Subcutaneous adipose tissue (tissue), 4 donors: ENCODE measurements around the gene JAKMIP3. TPM values are rescaled to one million over a fixed set of nuclear protein-coding genes. Genes with fewer than 3 reads are reported as not detected.

ENCODE experiments used
- total RNA-seq, 4 donors: library from RNA; depleted of rRNA; stranded (reverse); fragments of >200 nt; gene quantifications; one replicate each; pipeline ENCODE4 v1.1.0, GENCODE V29; 2016
- TF ChIP-seq, protein P1 (sequence below): fragments of 450-650 bp; IDR thresholded peaks from one replicate; pipeline ENCODE4 v1.5.1; 2016; ENCODE audit warnings: low read depth, mild to moderate bottlenecking, control low read depth, antibody characterized with exemption, moderate library complexity

The JAKMIP3 gene
- total RNA-seq, 4 donors from 2014 or later = 0.16 to 0.75 (median 0.31) TPM

DNA sequence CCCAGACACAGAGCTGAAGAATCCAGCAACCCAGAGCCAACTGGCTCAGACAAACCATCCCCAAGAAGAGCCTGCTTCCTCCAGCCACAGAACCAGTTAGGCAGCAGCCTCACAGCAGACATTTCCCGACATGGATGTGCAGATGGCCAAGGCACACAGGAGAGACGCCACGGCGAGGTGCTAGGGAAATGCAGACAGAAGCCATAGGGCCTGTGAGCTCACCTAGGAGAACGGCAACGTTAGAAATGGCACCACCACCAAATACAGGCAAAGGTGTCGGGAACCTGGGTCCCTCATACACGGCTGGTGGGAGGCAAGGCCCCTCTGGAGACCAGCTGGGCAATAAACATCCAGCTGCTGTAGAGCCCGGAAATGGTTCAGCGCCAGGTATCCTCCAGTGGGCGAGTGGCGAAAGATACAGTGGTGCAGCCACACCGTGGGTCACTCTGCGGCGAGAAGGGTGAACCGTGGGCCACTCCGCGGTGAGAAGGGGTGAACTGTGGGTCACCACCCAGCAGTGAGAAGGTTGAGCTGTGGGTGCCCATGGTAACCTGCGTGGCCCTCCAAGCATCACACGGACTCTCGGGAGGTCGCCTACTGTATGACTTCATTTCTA lies 31.2 kb downstream of the JAKMIP3 start:
- TF ChIP-seq, protein P1, sequence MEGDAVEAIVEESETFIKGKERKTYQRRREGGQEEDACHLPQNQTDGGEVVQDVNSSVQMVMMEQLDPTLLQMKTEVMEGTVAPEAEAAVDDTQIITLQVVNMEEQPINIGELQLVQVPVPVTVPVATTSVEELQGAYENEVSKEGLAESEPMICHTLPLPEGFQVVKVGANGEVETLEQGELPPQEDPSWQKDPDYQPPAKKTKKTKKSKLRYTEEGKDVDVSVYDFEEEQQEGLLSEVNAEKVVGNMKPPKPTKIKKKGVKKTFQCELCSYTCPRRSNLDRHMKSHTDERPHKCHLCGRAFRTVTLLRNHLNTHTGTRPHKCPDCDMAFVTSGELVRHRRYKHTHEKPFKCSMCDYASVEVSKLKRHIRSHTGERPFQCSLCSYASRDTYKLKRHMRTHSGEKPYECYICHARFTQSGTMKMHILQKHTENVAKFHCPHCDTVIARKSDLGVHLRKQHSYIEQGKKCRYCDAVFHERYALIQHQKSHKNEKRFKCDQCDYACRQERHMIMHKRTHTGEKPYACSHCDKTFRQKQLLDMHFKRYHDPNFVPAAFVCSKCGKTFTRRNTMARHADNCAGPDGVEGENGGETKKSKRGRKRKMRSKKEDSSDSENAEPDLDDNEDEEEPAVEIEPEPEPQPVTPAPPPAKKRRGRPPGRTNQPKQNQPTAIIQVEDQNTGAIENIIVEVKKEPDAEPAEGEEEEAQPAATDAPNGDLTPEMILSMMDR = no peak

DNA sequence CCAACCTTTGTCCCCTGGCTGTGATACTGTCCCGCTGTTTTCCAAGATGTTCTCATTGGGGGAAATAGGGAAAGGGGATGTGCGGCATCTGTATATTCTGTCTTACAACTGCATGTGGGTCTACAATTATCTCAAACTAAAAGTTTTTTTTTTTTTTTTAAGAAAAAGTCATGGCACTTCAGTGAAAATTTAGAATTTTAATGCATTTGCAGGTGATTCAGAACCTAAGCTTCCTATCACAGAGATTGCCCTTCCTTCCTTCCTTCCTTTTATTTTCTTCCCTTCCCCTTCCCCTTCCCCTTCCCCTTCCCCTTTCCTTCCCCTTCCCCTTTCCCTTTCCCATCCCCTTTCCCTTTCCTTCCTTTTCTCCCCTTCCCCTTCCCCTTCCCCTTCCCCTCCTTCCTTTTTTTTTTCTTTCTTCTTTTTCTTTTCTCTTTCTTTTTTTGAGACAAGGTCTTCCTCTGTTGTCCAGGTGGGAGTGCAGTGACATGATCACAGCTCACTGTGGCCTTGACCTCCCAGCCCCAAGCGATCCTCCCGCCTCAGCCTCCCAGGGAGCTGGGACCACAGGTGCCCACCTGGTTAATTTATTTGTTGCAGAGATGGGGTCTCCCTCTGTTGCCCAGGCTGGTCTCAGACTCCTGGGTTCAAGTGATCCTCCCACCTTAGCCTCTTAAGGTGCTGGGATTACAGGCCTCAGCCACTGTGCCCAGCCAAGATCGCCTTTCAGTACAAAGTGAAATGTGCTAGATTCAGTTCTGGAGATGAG lies 32.0 kb downstream of the JAKMIP3 start:
- TF ChIP-seq, protein P1 = no peak

DNA sequence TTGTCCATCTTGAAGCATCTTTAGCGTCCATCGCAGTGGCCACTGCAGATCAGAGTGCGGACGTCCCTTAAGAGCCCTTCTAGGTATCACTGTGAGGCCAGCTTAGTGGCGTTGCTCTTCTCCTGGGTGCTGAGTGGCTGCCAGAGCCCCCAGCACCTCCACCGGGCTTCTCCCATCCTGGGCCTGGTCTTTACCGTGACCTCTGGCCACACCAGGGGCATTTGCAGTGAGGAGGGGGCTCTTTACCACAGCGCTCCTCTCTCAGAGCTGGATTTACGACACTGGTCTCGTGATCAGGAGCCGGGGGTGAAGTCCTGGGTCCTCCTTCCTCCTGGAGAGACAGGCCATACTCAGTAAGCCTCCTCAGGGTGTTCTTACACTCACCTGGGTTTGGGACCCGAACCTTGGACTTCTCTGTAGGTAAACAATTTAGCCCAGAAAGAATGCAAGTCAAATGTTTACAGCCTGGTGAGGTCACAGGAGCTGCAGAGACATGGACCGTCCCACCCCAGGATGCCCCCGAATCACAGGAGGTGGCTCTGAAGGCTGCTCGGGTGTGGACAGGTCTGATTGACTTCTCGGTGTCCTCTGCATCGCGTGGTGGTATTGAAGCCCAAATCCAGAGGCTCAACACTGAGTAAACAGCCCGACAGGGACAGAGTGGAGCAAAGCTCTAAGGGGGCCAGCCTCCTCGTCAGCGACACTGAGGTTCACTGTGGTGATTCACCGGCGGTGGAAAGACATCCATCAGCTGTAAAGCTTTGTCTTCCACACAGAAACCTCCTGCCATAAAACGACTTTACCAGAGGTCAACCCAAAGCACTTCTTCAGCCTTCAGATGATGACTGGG lies 33.0 kb downstream of the JAKMIP3 start:
- TF ChIP-seq, protein P1 = no peak

DNA sequence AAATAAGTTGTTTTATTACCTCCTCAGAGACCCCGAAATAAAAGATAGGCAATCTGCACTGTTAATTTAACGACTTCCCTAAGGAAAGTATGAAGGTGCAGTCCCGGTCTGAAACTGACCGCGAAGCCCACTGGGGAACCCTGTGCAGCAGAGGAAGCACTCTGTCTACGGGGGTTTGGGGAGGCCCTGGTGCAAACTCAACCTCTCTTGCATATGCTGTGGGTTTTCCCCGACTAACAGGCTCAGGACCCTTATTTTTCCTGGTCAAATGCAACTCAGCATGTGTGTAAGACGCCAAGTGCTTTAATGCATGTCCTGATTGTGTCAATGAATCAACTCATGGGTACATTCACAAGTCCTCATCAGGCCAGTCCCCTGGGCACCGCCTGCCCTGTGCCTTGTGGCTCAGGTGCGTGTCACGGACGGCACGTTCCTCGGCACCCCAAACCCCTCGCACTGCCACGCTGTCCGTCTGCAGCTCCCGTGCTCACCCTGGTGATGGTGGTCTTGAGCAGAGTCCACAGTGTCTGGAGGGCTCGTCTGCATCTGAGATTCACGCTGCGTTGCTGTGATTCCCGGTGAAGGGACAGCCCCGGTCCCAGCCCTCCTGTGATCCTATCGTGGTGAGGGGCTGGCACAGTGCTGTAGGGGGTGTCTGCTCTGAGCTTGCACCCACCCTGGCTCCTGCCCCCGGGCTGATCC lies 33.8 kb downstream of the JAKMIP3 start:
- TF ChIP-seq, protein P1 = no peak

DNA sequence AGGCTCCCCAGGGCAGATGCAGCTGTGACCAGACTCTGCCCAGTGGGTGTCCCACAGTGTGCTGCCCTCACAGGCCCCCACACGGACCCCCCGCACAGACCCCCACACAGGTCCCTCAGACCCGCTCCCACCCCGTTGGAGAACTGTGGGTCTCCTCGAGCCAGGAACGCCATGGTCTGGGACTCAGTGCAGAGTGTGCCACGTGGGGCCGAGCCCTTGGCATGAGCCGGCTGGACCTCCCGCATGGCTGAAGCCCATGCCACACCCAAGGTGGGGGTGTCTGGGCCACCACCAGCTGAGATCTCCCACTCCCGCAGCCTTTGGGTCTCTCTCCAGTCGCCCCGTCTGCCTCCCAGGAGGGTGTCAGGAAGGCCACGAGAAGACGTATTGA lies 34.3 kb downstream of the JAKMIP3 start:
- TF ChIP-seq, protein P1 = no peak

DNA sequence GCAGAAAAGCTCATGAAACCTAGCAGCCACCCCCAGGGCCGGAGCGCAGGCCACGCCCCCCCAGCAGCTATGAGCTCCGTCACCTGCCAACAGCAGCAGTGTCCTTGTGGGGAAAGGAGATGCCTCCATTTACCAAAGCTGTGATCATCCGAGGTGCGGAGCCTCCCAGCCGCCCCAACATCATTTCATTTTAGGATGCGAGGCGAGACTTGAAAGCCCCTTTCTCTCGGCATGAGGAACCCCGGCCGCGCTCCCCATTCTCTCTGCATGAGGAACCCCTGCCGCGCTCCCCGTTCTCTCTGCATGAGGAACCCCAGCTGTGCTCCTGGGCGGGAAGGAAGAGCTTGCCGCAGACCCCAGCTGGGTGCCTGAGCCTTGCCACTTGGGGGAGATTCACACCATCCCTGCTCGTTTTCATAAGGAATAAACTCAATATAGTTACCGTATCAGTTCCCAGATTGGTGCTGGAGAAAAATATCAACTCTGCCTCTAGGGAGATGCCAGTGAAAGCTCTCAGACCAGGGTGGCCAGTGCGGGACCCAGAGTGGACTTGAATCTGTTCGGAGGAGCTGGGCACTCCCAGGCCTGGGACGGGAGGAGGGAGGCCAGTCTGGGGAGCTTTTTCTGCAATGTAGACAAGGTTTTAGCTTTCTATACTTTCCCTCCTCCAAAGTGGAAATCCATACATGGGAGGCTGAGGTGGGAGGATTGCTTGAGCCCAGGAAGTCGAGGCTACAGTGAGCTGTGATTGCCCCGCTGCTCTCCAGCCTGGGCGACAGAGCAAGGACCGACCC lies 35.0 kb downstream of the JAKMIP3 start:
- TF ChIP-seq, protein P1 = no peak
